B cell (primary cell): Measurements from ENCODE around the gene SYTL5. TPM values are rescaled to one million over a fixed set of nuclear protein-coding genes. Genes with fewer than 3 reads are reported as not detected.

Source experiments
- ATAC-seq: fragments of 200-7000 bp; cut with Tn5 transposase; one replicate; pipeline ENCODE4 v1.10.0; 2021; ENCODE audit warnings: low read depth, mild to moderate bottlenecking, moderate number of reproducible peaks, moderate library complexity
- CTCF ChIA-PET: fragments of 350-600 bp; sonication (Branson Sonifier 250); formaldehyde crosslinking; loops from one replicate; lab custom pipeline; 2021; ENCODE audit warnings: antibody characterized with exemption, inconsistent platforms; lab: Charles Lee
- POLR2A ChIA-PET: fragments of 350-600 bp; sonication (Branson Sonifier 250); formaldehyde crosslinking; loops from one replicate; lab custom pipeline; 2021; ENCODE audit warnings: antibody characterized with exemption; lab: Charles Lee
- DNase-seq: peaks from one replicate; pipeline ENCODE4 v3.0.0; 2013
- H2AFZ ChIP-seq: 2 replicates; pipeline ENCODE4 v1.6.1; 2012; ENCODE audit warnings: mild to moderate bottlenecking, low read depth, low read length; ENCODE audit not compliant: insufficient read depth, poor library complexity, severe bottlenecking
- H3K27ac ChIP-seq, 2 donors: 1 replicate in 1 of 2; 2 replicates in 1 of 2; pipeline ENCODE4 v1.5.1; 2012 to 2013; ENCODE audit warnings: low read length in 2 of 2, mild to moderate bottlenecking in 2 of 2, moderate library complexity in 1 of 2
- H3K27me3 ChIP-seq, 4 experiments: fragments of 200-600 bp in 1 of 4; sonication (generic) in 1 of 4; replicated peaks in 1 of 4; 1 replicate in 2 of 4; 2 replicates in 2 of 4; pipeline versions ENCODE4 v1.6.1 to v1.7.0; 2013 to 2016; ENCODE audit warnings: low read length in 3 of 4, mild to moderate bottlenecking in 2 of 4, mixed read lengths in 1 of 4, moderate library complexity in 1 of 4; ENCODE audit not compliant: insufficient read depth in 4 of 4, control insufficient read depth in 3 of 4; ENCODE audit errors: control extremely low read depth in 1 of 4
- H3K36me3 ChIP-seq, 2 experiments: replicated peaks in 1 of 2; 1 replicate in 1 of 2; 2 replicates in 1 of 2; pipeline versions ENCODE4 v1.6.1 to v1.7.1; 2013; ENCODE audit warnings: low read length in 1 of 2; ENCODE audit not compliant: insufficient read depth in 2 of 2, control insufficient read depth in 1 of 2; ENCODE audit errors: control extremely low read depth in 1 of 2, extremely low read depth in 1 of 2
- H3K4me1 ChIP-seq, 2 donors: fragments of 200-600 bp in 1 of 2; sonication (generic) in 1 of 2; 1 replicate in 1 of 2; 2 replicates in 1 of 2; pipeline versions ENCODE4 v1.5.1 to v1.6.1; 2013 to 2017; ENCODE audit warnings: low read length in 2 of 2; ENCODE audit not compliant: control insufficient read depth in 2 of 2, insufficient read depth in 2 of 2
- H3K4me2 ChIP-seq: replicated peaks from 2 replicates; pipeline ENCODE3; 2012; ENCODE audit warnings: mild to moderate bottlenecking, low read depth, low read length; ENCODE audit not compliant: poor library complexity, severe bottlenecking
- H3K4me3 ChIP-seq, 5 experiments: fragments of 200-600 bp in 1 of 5; sonication (generic) in 1 of 5; 1 replicate in 3 of 5; 2 replicates in 2 of 5; pipeline versions ENCODE4 v1.5.1 to v1.7.0; 2011 to 2016; ENCODE audit warnings: low read length in 4 of 5, mild to moderate bottlenecking in 4 of 5, low read depth in 2 of 5, control low read depth in 1 of 5, moderate library complexity in 1 of 5; ENCODE audit not compliant: insufficient read depth in 1 of 5; ENCODE audit errors: control extremely low read depth in 1 of 5, extremely low read depth in 1 of 5
- H3K79me2 ChIP-seq: fragments of 200-600 bp; sonication (generic); one replicate; pipeline ENCODE4 v1.6.0; 2016; ENCODE audit warnings: low read length; ENCODE audit not compliant: control insufficient read depth, insufficient read depth
- H3K9ac ChIP-seq: fragments of 200-600 bp; sonication (generic); 2 replicates; pipeline ENCODE4 v1.6.1; 2017; ENCODE audit warnings: mild to moderate bottlenecking, low read length, moderate library complexity
- H3K9me3 ChIP-seq, 3 donors: one replicate each; pipeline versions ENCODE4 v1.6.1 to v1.7.1; 2013; ENCODE audit warnings: low read length in 2 of 3; ENCODE audit not compliant: control insufficient read depth in 2 of 3, insufficient read depth in 1 of 3; ENCODE audit errors: control extremely low read depth in 1 of 3
- H4K20me1 ChIP-seq: 2 replicates; pipeline ENCODE4 v1.6.0; 2012; ENCODE audit warnings: mild to moderate bottlenecking, low read length; ENCODE audit not compliant: insufficient read depth, control insufficient read depth, poor library complexity, severe bottlenecking
- H3K27ac Mint-ChIP-seq: one replicate; pipeline ENCODE4 v1.8.0; 2021; ENCODE audit warnings: mixed read lengths
- H3K27me3 Mint-ChIP-seq: one replicate; pipeline ENCODE4 v1.8.0; 2021; ENCODE audit warnings: mixed read lengths
- H3K4me1 Mint-ChIP-seq: one replicate; pipeline ENCODE4 v1.8.0; 2021; ENCODE audit warnings: mixed read lengths
- H3K4me3 Mint-ChIP-seq: one replicate; pipeline ENCODE4 v1.8.0; 2021; ENCODE audit warnings: mixed read lengths
- H3K9me3 Mint-ChIP-seq: one replicate; pipeline ENCODE4 v1.8.0; 2022; ENCODE audit warnings: mixed read lengths; ENCODE audit not compliant: insufficient read depth
- CTCF ChIP-seq: fragments of 200-600 bp; IDR thresholded peaks from one replicate; pipeline ENCODE4 v1.8.0; 2022; ENCODE audit warnings: antibody characterized with exemption, mild to moderate bottlenecking
- EZH2 ChIP-seq: IDR thresholded peaks from 2 replicates; pipeline ENCODE4 v1.6.1; 2012; ENCODE audit warnings: borderline replicate concordance, low read depth, mild to moderate bottlenecking, moderate library complexity, low read length; ENCODE audit not compliant: insufficient read depth, poor library complexity, severe bottlenecking
- WGBS: methylation state at CpG from one replicate; pipeline ENCODE4 v1.1.5; 2013; ENCODE audit warnings: missing lambda C conversion rate; ENCODE audit not compliant: insufficient coverage; 5-methylcytosine and 5-hydroxymethylcytosine counted together
- intact Hi-C: fragments of 100-400 bp; cut with micrococcal nuclease; formaldehyde crosslinking; loops from one replicate; pipeline ENCODE4 v1.10.0; 2022
- polyA plus RNA-seq: library from polyadenylated mRNA; depleted of rRNA; stranded (reverse); fragments of >200 nt; gene quantifications from 2 replicates; pipeline ENCODE4 v1.2.3, GENCODE V29; 2012
- total RNA-seq, 2 donors: library from RNA; stranded (reverse); fragments of 120-200 nt in 1 of 2; gene quantifications; 1 replicate in 1 of 2; 2 replicates in 1 of 2; pipeline versions ENCODE4 v1.2.3 to v1.2.4, GENCODE V29; 2013 to 2022

The SYTL5 gene
- total and polyA plus RNA-seq, 2 donors (not counting 1 experiment from before 2014, with no cell fraction given) = 0.01 TPM; not detected in 1

DNA sequence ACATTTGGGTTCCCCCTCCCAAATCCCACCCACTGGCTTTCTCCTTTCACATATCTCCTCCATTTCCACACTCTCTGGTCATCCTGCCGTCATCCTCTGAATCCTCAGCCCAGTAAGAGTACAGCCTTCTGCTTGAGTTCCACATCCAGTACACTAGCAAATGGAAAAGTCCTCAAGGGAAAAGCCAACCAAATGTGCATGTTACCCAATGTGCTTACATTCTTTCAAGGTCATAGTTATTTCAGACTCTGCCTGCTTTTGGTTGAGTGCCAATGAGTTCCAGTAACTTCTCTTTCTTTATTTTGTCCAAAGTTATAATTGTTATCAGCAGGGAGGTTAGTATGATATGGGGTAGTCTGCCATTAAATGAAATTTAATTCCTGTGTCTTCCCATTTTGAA, 136.3 kb downstream of the SYTL5 start:
- Histone ChIP-seq H3K27ac (no peak overlapping the region), H3K27me3 (no peaks in the 10 kb centered on the region), H3K9ac (no peak overlapping the region), H3K4me1 (no peaks in the 10 kb centered on the region), H3K79me2 (no peaks in the 10 kb centered on the region), H4K20me1 (no peaks in the 10 kb centered on the region), H3K9me3 (no peaks in the 10 kb centered on the region), H3K4me2 (no peak overlapping the region), H2AFZ (no peak overlapping the region), H3K36me3 (no peaks in the 10 kb centered on the region), H3K4me3 (no peak overlapping the region)
- 100% methylated on average over 1 of the region's 1 CpG for WGBS
- H3K27ac Mint-ChIP-seq = no peak overlapping the region
- POLR2A ChIA-PET = no interaction called here
- ATAC-seq (no peak), DNase-seq (no peak)
- no peak for TF ChIP-seq CTCF
- no peak for TF ChIP-seq EZH2
- no peaks in the 10 kb centered on the region for H3K9me3 Mint-ChIP-seq
- CTCF ChIA-PET = no interaction called here
- no peak overlapping the region for H3K4me3 Mint-ChIP-seq
- H3K27me3 Mint-ChIP-seq = peaks cover 16% of the 10 kb centered on the region
- no peaks in the 10 kb centered on the region for H3K4me1 Mint-ChIP-seq
- intact Hi-C loops = no loop called here

GRCh38 chrX:38149016-38149415, 142.7 kb downstream of the SYTL5 start:
- Histone ChIP-seq H3K36me3 (no peaks in the 10 kb centered on the region), H2AFZ (no peak overlapping the region), H3K27ac (no peak overlapping the region), H3K79me2 (no peaks in the 10 kb centered on the region), H3K4me2 (no peak overlapping the region), H3K27me3 (no peaks in the 10 kb centered on the region), H3K9me3 (no peaks in the 10 kb centered on the region), H3K4me3 (no peak overlapping the region), H3K4me1 (no peaks in the 10 kb centered on the region), H4K20me1 (no peaks in the 10 kb centered on the region), H3K9ac (no peak overlapping the region)
- ATAC-seq (no peak), DNase-seq (no peak)
- TF ChIP-seq CTCF (no peak), EZH2 (no peak)
- Mint-ChIP-seq H3K4me3 (no peak overlapping the region), H3K27me3 (peaks cover 12% of the 10 kb centered on the region), H3K9me3 (no peaks in the 10 kb centered on the region), H3K4me1 (no peaks in the 10 kb centered on the region), H3K27ac (no peak overlapping the region)
- WGBS = no CpG with 5 or more reads among the region's 2 CpGs
- intact Hi-C loops = no loop called here
- ChIA-PET POLR2A (no interaction called here), CTCF (no interaction called here)
